Mucosa of gallbladder (tissue), 1 donor: Measurements from ENCODE around the gene FAM98C. TPM values are rescaled to one million over a fixed set of nuclear protein-coding genes. Genes with fewer than 3 reads are reported as not detected.

ENCODE experiments used
- DNase-seq: peaks from one replicate; pipeline ENCODE4 v3.0.0-alpha.2; 2020; ENCODE audit warnings: low spot score
- total RNA-seq: library from RNA; stranded (reverse); gene quantifications from one replicate; pipeline ENCODE4 v1.2.1, GENCODE V29; 2021
- donor health status: DM: no; HTN: no; CAD: no.

Gene FAM98C
- total RNA-seq, 1 donor from 2014 or later = 35.2 TPM

DNA sequence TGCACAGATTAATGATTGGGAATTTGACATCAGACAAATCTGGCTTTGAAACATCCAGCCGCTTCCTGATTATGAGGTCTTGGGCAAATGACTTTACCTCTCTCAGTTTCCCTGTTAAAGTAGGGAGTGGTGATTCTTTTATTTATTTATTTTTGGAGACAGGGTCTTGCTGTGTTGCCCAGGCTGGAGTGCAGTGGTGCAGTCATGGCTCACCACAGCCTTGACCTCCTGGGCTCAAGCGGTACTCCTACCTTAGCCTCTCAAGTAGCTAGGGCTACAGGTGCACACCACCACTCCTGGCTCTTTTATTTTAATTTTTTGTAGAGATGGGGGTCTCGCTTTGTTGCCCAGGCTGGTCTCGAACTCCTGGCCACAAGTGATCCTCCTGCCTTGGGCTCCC is 25.8 kb upstream of the FAM98C start:
- no peak for DNase-seq

DNA sequence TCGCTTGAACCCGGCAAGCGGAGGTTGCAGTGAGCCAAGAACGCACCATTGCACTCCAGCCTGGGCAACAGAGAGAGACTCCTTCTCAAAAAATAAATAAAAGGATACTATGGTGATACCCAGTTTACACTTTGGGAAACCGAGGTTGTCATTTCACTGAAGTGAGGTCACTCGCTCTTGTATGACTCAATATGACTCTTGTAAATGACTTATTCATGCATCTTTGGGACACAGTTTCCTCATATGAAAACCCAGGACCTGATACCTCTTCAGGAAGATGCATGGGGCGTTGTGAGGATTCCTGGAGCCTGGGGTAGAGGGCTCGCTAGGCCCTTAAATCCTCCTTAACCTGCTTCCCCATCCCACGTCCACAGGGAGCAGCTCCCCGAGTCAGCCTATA is 24.0 kb upstream of the FAM98C start:
- no peak for DNase-seq

DNA sequence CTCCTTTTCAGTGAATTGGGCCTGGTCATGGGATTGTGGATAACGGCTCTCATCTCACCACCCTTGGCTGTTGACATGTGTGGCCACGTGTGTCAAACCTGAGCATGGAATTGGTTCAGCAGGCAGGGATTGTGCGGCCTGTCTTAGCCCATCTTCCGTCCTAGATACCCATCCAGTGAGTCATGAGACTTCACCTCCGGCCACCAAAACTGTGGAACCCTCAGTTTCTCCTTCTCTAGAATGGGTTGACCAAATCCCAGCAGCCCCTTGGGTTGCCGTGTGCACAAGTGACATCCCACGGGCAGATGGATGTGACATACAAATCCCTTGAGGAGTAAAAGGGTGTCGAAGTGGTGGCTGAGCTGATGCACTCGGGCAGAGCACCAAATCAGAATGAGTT is 21.8 kb upstream of the FAM98C start:
- no peak for DNase-seq

DNA sequence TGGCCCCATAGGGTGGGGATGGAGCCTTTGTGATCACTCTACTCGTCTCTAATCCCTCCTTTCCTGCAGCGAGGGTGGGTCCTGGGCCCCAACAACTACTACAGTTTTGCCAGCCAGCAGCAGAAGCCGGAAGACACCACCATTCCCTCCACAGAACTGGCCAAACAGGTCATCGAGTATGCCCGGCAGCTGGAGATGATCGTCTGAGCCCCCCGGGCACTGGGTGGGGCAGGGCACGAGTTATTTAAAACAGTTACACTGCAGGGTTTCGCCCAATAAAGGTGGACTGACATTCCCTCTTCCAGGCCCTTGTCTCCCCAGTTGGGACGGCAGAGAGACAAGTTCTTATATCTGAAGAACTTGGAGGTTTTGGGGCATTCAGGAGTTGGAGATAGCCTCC is 19.7 kb upstream of the FAM98C start:
- DNase-seq = no peak

DNA sequence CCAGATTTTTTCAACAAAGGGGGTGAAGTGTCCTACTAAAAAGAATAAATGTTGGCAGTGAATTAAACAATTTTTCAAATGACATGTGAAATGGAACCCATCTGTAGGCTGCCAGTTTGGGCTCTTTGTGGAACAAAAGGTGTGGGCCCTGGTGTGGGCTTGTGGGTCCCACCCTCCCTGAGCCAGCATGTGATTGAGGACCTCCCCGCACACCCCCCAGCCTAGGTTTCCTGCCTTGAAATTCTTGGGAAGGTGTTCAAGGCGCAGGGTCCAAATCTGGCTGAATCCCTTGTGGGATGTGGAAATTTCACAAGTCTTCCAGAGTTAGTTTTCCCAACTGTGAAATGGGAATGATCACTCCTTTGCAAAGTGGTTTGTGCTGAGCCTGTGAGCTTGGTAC is 19.1 kb upstream of the FAM98C start:
- DNase-seq = no peak

DNA sequence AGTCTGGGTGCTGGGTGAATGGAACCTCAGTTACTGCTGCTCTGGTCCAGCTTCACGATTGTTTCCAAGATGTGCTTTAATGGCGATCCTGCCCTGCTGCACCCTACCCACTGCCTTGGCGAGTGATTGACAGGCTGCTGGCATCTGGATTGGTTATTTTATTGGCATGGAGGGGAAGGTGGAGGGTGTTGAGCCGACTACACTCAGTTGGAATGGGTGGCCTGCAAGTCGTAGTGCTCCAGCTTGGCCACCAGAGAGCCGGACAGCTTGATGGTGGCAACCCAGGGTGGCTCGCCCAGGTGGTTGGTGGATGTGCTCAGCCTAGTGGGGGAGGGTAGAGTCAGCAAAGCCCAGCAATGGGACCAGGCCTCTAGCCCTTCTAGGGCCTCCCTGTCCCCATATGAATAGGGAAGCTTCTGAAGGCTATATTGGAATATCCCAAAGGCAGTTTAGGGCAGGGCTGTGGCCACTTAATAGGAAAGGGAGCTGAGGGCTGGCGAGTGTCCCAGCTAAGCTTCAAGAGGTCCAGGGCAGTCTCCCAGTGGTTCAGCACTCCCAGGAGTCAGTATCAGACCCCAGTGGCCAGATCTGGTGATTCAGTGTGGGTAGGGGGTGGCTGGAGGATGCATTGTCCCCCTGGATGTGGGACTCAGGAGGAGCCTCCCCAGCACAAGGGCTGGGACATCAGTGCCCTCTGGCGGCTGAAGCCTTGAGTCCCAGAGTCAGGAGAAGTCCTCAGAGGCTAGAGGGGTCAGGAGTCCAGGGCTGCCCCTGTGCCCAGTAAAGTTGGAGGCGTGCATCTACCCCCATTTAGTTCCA is 18.5 kb upstream of the FAM98C start:
- no peak for DNase-seq

DNA sequence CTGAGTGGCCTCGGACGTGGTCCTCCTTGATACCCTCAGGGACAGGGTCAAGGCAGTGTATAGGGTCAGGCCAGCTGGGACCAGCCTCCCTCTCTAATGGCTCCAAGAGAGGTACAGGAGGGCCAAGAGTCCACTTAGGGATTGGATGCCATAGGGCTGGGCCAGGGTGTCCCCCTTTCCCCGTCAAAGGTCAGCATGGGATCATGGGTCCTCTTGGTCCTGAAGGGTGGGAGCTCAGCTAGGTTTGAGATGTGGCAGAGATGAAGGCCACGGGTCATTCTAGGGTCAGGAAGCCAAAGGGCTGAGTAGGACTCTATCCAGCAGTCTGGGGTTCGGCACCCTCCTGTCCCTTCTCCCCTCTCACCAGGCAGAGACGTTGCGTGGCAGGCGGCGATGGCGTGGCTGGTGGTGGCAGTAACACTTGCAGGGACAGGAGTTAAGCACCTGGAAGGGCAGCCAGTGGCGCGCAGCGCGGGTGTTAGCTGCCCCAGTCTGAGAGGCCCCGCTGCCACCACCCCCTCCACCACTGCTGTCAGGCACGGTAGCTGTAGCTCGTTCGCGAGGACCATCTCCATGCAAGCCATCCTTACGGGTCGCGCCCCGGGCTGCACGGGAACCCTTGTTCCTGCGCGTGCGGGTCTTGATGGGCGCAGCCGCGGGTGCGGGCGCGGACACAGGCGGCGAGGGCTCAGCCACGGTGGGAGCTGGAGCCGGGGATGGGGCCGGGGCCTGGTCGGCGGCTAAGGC is 17.7 kb upstream of the FAM98C start:
- no peak for DNase-seq

DNA sequence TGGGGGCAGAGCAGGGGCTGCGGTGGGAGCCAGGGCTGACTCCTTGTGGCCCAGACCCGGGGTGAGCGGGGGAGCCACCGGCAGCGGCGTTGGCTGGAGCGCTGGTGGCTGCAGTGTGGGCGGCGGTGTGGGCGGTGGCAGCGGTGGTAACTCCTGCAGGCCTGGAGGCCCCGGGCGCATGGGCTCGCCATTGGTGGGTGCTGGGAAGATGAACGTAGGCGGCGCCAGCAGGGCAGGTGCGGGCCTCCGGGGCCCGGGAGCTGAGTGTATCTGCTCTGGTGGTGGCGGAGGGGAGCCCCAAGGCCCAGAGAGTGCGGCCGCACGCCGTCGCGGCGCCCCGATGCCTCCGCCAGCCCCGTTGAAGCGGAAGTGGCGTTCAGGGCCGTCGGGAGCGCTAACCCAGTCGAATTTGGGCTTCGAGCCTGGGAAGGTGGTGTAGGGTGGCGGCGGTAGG is 17.1 kb upstream of the FAM98C start:
- DNase-seq = no peak

DNA sequence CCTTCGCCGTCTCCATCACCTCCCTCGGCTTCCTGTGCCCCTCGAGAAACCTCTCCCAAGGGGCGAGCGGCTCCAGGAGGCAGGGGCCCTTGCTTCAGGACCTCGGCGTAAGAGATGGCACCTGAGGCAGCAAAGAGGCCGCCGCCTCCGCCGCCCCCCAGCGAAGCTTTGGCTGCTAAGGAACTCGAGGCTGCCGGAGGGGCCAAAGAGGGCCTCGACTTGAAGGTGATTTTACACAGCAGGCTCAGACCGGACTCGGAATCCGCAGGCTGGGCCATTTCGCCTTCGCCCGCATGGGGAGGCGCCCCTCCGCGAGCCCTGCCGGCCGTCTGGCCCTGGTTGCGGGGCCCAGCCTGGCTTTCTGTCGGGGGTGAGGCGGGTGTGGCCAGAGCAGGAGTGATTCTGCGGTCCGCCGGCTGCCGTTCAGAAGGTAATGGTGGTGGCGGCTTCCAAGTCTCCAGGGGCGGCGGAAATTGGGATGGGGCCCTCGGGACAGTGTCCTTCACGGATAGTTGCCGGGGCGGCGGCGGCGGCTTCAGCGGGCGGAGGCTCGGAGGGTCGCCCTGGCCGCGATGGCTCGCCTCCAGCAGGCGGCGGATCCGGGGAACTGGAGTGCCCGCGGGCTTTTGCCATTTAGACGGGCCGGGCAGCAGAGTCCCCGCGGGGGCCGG is 16.5 kb upstream of the FAM98C start:
- no peak for DNase-seq

DNA sequence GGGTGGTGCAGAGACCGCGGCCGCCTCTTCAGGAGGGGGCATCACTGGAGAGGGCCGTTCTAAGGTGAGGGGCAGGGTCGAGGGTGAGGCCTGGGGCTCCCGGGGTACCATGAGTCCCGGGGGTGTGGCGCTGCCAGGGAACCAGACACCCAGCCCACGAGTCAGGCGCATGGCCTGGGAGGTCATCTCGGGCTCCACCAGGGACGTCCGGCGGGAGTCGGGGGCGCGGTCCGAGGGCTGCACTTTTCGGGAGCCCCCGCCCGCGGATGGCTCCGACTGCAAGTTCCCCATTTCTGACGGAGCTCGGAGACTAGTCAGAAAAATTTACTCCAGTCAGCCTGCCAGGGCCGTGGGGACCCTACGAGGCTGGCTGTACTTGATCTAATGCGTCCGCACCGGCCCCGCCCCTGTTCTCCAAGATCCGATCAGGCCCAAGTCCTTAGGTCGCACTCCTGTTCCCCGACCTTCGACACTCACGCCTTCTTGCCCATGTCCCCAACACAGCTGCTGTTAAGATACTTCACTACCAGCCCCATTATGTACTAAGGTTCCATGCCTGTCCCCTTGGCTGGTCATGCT is 15.8 kb upstream of the FAM98C start:
- no peak for DNase-seq

DNA sequence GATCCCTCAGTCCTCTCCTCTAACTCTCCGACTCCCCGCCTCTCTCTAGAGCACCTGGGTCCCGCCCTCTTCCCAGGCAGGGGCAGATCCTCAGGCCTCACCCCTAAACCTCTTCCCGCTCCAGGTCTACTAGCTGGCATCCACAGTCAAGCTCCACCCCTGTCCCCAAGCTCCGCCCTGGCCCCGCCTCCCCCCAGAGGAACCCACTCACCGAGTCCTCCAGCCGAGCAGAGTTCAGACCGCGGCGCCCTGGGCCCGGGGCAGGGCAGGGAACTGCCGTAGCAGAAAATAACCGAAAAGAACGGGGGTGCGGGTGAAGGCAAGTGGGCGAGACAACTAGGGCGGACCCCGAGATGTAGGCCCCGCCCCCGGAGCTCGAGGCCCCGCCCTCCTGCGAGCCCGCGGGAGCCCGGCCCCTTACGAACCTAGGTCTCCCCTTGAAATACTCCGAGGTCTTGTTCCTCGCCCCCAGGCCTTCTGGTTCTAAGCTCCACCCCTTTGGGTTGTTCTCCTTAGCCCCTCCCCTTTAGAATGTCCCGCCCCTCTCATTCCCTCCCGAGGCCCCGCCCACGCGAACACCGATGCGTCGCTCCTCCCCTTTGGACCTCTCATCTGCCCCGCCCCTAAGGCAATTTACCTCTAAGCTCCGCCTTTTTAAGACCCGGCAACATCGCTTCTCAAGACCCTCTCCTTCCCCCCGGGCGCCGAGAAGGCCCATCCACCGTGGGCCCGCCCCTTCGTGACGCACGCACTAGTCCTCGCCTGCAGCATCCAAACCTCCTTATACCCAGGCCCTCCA is 15.1 kb upstream of the FAM98C start, which contains the start of gene GGN:
GGN (minus strand) TSS at position 485 of the 799 bp plus-strand sequence. CDS start 773 bp downstream, outside the sequence.
- DNase-seq = peak; percentile 83

DNA sequence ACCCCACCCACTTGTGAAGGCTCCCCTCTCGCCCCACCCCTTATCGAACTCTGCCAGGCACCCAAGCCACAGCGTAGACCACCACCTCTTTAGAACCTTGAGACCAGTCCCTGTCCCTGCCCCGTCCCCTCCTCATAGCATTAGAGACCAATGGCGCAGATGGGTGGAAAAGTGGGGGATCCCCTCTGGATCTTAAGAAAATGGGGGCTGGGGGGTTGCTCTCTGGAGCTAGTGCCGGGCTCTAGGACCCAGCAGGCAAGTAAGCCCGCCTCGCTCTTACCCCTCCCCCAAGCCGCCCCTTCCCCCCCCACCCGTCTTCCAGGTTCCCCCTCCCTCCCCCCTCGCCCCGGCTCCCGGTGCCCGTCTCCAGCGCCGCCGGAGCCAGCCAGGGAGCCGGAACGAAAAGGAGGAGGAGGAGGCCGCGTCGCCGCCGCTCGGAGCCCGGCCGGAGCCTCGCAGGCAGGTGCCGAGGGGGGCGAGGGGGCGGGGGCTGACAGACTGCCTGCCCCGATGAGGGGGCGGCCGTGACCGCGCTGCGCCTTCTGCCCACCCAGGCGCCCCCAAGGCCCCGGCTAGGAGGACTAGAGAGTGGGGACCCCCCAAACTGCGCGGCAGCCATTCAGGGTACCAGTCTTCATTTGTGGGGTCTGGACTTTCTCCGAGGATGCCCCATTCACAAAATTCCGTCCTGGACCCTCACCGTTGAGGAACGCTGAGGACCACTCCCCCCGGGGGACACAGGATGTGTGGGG is 14.4 kb upstream of the FAM98C start, which contains the start of gene SPRED3:
SPRED3 (plus strand) TSS at position 349 of the 752 bp plus-strand sequence. CDS start 1,606 bp downstream, outside the sequence.
- DNase-seq = no peak

DNA sequence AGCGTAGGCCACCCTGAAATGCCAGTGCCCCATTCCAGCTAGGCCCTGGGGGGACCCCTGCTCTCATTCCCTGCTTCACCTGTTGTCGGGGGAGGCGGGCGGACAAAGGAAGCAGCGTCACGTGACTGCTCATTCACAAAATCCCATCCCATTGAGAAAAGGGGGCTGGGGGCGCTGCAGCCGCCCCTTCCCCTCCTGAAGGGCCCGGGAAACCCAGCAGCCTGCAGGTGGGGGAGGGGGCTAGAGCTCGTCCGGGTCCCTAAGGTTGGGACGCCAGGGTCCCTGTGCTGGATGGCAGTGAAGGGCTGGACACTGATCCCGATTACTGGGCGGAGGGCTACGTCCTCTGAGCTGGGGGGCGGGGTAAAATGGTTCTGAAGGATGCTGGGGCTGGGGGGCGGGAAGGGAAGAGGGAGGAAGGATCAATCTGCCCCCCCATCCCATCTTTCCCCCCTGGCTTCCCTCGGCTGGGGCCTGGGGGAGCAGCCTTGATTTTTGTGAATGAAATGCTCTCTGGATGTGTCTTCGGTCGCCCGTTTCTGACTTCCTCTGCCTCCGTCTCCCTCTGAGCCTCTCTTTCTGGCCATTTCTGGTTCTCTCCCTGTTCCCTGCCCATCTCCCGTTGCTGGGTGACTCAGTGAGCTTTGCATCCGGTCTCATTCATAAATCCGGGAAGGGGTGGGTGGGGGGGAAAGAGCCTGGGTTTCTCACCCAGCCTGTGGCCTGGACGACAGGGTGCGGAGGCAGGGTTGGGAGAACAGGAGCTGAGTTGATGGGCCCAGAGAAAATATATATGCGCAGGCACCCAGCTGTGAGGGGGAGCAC is 13.6 kb upstream of the FAM98C start:
- no peak for DNase-seq

DNA sequence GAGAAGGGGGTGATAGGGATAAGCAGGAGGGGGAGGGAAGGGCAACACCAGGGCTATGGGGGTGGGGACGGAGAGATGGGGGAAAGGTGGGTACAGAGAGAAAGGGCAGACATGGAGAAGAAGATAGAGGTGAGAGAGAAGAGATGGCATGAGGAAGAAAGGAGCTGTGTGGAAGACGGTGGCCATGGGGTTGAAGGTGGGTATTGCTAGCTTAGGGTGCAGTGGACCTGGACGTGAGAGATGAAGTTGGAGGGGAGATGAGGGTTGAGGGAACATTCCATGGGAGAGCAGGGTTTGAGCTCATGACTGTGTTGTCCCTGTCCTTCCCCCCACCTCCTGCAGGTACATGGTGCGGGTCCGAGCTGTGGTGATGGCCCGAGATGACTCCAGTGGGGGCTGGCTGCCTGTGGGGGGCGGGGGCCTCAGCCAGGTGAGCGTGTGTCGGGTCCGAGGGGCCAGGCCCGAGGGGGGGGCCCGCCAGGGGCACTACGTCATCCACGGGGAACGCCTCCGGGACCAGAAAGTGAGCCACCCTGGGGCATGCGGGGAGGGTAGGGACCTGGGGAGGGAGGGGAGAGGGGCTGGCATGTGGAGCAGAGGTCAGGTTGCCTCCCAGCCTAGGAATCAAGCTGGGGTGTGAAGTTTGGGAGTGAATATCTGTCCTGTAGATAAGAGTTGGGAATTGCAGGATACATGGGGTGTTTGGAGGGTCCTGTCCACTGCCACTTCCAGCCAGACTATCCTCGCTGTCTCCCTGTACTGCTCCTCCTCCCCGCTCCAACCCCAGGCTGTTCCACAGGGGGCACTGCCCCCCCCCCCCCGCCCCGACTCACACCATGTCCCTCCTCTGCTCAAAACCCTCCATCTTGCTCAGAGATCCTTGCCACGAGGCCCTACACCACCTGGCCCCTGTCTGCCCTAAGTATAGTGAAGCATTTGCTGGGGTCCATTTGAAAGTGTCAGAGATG is 12.7 kb upstream of the FAM98C start:
- no peak for DNase-seq

DNA sequence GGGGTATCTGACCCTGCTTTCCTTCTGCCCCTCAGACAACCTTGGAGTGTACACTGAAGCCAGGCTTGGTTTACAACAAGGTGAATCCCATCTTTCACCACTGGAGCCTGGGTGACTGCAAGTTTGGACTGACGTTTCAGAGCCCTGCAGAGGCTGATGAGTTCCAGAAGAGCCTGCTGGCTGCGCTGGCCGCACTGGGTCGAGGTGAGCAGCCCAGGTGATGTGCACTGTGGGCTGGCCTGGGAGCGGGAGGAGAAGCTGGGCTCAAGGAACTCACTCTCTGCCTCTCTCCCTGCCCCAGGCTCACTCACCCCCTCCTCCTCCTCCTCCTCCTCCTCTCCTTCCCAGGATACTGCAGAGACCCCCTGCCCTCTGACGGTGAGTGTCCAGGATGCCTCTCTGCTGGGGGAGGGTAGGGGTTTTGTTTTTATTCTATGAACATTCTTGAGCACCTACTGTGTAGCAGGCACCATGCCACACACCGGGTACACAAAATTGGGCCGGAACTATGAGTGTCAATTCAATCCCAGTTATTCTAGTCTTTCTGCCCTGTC is 10.9 kb upstream of the FAM98C start:
- DNase-seq = no peak

DNA sequence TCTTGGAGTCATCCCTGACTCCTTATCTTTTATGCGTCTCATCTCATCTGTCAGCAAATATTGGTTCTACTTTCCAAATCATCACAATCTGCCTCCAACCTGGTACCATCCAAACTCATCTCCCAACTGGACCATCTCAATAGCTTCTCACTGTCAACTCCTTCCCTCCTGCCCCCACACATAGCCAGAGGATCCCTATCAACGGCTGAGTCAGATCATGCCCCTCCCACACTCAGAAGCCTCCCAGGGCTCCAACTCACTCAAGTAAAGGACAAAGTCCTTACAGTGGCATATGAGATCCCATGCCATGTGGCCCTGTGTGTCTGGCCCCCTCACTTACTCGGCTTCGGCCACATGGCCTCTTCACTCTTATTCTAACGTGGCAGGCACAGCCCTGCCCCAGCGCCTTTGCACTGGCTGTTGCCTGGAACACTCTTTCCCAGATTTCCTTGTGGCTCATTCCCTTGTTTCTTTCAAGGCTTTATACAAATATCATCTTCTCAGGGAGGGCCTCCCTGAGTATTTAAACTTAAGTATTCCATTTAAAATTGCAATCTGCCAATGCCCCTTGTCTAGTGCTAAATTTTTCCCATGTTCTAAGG is 10.1 kb upstream of the FAM98C start:
- DNase-seq = no peak

DNA sequence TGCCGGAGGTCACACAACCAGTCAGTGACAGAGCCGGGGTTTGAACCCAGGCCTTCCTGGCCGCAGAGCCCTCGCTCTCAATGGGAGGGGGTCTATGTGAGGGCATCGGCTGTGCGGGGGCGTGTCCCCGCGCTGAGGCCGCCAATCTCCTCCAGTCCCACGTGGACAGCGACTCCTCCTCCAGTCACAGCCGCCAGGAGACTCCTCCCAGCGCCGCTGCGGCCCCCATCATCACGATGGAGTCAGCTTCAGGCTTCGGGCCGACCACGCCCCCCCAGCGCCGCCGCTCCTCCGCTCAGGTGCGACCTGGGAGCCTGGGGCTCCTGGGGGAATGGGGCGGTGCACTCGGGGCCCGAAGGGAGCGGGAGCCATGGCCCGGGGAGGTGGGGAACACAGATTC is 8.4 kb upstream of the FAM98C start:
- no peak for DNase-seq
